Measurements from ENCODE around the gene PTPRG.

Gene PTPRG

GRCh38 chr3:61589856-61590255 lies 28.5 kb downstream of the PTPRG start:
- no peak for DNase-seq (ENCODE audit: low spot score)

- DNase-seq (ENCODE audit: low spot score), result no peak
These were observed 29.9 kb downstream of the PTPRG start for GRCh38 chr3:61591300-61591699.

- DNase-seq (ENCODE audit: low spot score), result no peak
These were observed 32.2 kb downstream of the PTPRG start for GRCh38 chr3:61593446-61594029.

- DNase-seq (ENCODE audit: low spot score), result no peak
These were observed 33.0 kb downstream of the PTPRG start for GRCh38 chr3:61594144-61594963.

- no peak for DNase-seq (ENCODE audit: low spot score)
These were observed 33.6 kb downstream of the PTPRG start for GRCh38 chr3:61594964-61595285.

- no peak for DNase-seq (ENCODE audit: low spot score)
These were observed 33.9 kb downstream of the PTPRG start for GRCh38 chr3:61595288-61595687.

- DNase-seq (ENCODE audit: low spot score), result no peak
These were observed 34.5 kb downstream of the PTPRG start for GRCh38 chr3:61595826-61596225.

GRCh38 chr3:61597906-61598305 lies 36.5 kb downstream of the PTPRG start:
- DNase-seq (ENCODE audit: low spot score), result no peak

GRCh38 chr3:61600195-61600594 lies 38.8 kb downstream of the PTPRG start:
- DNase-seq (ENCODE audit: low spot score), result no peak

GRCh38 chr3:61601831-61602230 lies 40.5 kb downstream of the PTPRG start:
- no peak for DNase-seq (ENCODE audit: low spot score)

- DNase-seq (ENCODE audit: low spot score), result no peak
These were observed 41.1 kb downstream of the PTPRG start for GRCh38 chr3:61602466-61602865.

GRCh38 chr3:61605589-61606175 lies 44.3 kb downstream of the PTPRG start:
- DNase-seq (ENCODE audit: low spot score), result no peak

- DNase-seq (ENCODE audit: low spot score), result no peak
These were observed 44.8 kb downstream of the PTPRG start for GRCh38 chr3:61606196-61606595.

GRCh38 chr3:61608072-61608471 lies 46.7 kb downstream of the PTPRG start:
- DNase-seq (ENCODE audit: low spot score), result no peak

- DNase-seq (ENCODE audit: low spot score), result no peak
These were observed 47.3 kb downstream of the PTPRG start for GRCh38 chr3:61608711-61609110.

- no peak for DNase-seq (ENCODE audit: low spot score)
These were observed 48.9 kb downstream of the PTPRG start for GRCh38 chr3:61610316-61610715.

- DNase-seq (ENCODE audit: low spot score), result no peak
These were observed 51.1 kb downstream of the PTPRG start for GRCh38 chr3:61612211-61613194.

- DNase-seq (ENCODE audit: low spot score), result no peak
These were observed 52.3 kb downstream of the PTPRG start for GRCh38 chr3:61613666-61614065.

- DNase-seq (ENCODE audit: low spot score), result no peak
These were observed 54.3 kb downstream of the PTPRG start for GRCh38 chr3:61615643-61616042.

- no peak for DNase-seq (ENCODE audit: low spot score)
These were observed 55.2 kb downstream of the PTPRG start for GRCh38 chr3:61616586-61616985.

- DNase-seq (ENCODE audit: low spot score), result no peak
These were observed 55.7 kb downstream of the PTPRG start for GRCh38 chr3:61617041-61617440.

GRCh38 chr3:61617651-61618050 lies 56.3 kb downstream of the PTPRG start:
- DNase-seq (ENCODE audit: low spot score), result no peak

Measured in hematopoietic multipotent progenitor cell treated with erythropoietin and hydrocortisone succinate and interleukin-3 and kit ligand, for 17 days (in vitro differentiated cells).